ENCODE data around the gene ACP5. TPM values are rescaled to one million over a fixed set of nuclear protein-coding genes. Genes with fewer than 3 reads are reported as not detected.

ACP5 gene
- polyA plus RNA-seq, 1 donor (not counting 4 experiments of a cell fraction or from before 2014, with no cell fraction given) = 15.0 TPM

DNA sequence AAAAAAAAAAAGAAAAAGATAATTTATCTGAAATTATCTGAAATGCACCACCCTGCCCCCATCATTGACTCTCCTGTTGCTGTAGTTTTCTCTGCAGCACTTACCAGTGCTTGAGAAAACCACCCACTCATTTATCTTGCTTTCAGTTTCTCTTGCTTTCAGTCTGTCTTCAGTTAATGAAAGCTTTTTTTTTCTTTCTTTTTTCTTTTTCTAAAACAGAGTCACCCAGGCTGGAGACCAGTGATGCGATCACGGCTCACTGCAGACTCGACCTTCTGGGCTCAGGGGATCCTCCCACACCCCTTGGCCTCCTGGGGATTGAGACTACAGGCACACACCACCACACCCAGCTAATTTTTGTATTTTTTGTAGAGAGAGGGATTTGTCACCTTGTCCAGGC is 4.3 kb upstream of the ACP5 start:
- no peaks in the 10 kb centered on the region for H4K20me1 ChIP-seq (ENCODE audit: control insufficient read depth, extremely low read depth, insufficient read depth, low read length)
- H2AFZ ChIP-seq (ENCODE audit: control insufficient read depth, low read length) = no peak overlapping the region
- no peak for FAIRE-seq
- no peaks in the 10 kb centered on the region for H3K36me3 ChIP-seq (ENCODE audit: control insufficient read depth in 2 of 2, extremely low read depth in 1 of 2, insufficient read depth in 2 of 2, low read length in 2 of 2)
- H3K9ac ChIP-seq (ENCODE audit: control insufficient read depth, extremely low read depth, insufficient read depth, low read length) = no peak overlapping the region
- no peaks in the 10 kb centered on the region for H3K9me3 ChIP-seq (ENCODE audit: control insufficient read depth, low read depth, low read length)
- H3K79me2 ChIP-seq (ENCODE audit: control insufficient read depth, insufficient read depth, low read length) = no peaks in the 10 kb centered on the region
- dilution Hi-C loops (cut with MboI; ENCODE audit: extremely low pct_ligation_motif_present, low sequenced_read_pairs) = no loop called here
- TF ChIP-seq CTCF (optimal IDR thresholded peaks at IDR 0.05 in 1 of 3, IDR thresholded peaks at IDR 0.05 in 1 of 3, conservative IDR thresholded peaks at IDR 0.05 in 1 of 3; ENCODE audit: extremely low read depth in 1 of 3, insufficient read depth in 2 of 3, low read length in 3 of 3) (no peak), EZH2 (IDR thresholded peaks at IDR 0.05; ENCODE audit: low read length) (no peak)
- H3K4me3 ChIP-seq (ENCODE audit: control insufficient read depth in 2 of 3, extremely low read depth in 1 of 3, insufficient read depth in 2 of 3, low read depth in 1 of 3, low read length in 3 of 3) = no peak overlapping the region
- DNase-seq (ENCODE audit: low read depth, low spot score) = no peak
- no peaks in the 10 kb centered on the region for H3K9me1 ChIP-seq (ENCODE audit: control insufficient read depth, extremely low read depth, insufficient read depth, low read length)
- no peaks in the 10 kb centered on the region for H3K27me3 ChIP-seq (ENCODE audit: control insufficient read depth, extremely low read depth, insufficient read depth, low read length)
- H3K4me1 ChIP-seq (ENCODE audit: control insufficient read depth, extremely low read depth, insufficient read depth, low read length) = peaks cover 13% of the 10 kb centered on the region
- no peak overlapping the region for H3K27ac ChIP-seq (ENCODE audit: control insufficient read depth, insufficient read depth, low read length)
- no peak overlapping the region for H3K4me2 ChIP-seq (ENCODE audit: control insufficient read depth, extremely low read depth, insufficient read depth, low read depth, low read length)

DNA sequence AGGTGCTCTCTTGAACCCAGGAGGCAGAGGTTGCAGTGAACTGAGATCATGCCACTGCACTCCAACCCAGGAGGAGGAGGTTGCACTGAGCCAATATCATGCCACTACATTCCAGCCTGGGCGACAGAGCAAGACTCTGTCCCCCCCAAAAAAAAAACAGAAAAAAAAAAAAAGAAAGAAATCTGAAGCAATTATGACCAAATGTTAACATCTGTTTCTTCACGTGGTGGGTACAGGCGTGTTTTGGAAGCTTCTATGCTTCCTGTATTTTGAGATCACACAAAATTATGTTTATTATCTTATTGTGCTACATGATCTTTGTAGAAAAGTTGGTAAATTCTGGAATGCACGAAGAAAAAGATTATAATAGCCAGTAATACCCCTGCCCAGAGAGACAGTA is 2.7 kb upstream of the ACP5 start:
- H3K36me3 ChIP-seq (ENCODE audit: control insufficient read depth in 2 of 2, extremely low read depth in 1 of 2, insufficient read depth in 2 of 2, low read length in 2 of 2) = no peaks in the 10 kb centered on the region
- no peak overlapping the region for H3K4me3 ChIP-seq (ENCODE audit: control insufficient read depth in 2 of 3, extremely low read depth in 1 of 3, insufficient read depth in 2 of 3, low read depth in 1 of 3, low read length in 3 of 3)
- H3K9me1 ChIP-seq (ENCODE audit: control insufficient read depth, extremely low read depth, insufficient read depth, low read length) = no peaks in the 10 kb centered on the region
- no peak for TF ChIP-seq EZH2 (IDR thresholded peaks at IDR 0.05; ENCODE audit: low read length)
- TF ChIP-seq CTCF (optimal IDR thresholded peaks at IDR 0.05 in 1 of 3, IDR thresholded peaks at IDR 0.05 in 1 of 3, conservative IDR thresholded peaks at IDR 0.05 in 1 of 3; ENCODE audit: extremely low read depth in 1 of 3, insufficient read depth in 2 of 3, low read length in 3 of 3) = no peak
- no peak for FAIRE-seq
- no peaks in the 10 kb centered on the region for H3K9me3 ChIP-seq (ENCODE audit: control insufficient read depth, low read depth, low read length)
- H3K27ac ChIP-seq (ENCODE audit: control insufficient read depth, insufficient read depth, low read length) = no peak overlapping the region
- no peak overlapping the region for H3K9ac ChIP-seq (ENCODE audit: control insufficient read depth, extremely low read depth, insufficient read depth, low read length)
- H4K20me1 ChIP-seq (ENCODE audit: control insufficient read depth, extremely low read depth, insufficient read depth, low read length) = no peaks in the 10 kb centered on the region
- no peak overlapping the region for H2AFZ ChIP-seq (ENCODE audit: control insufficient read depth, low read length)
- H3K4me1 ChIP-seq (ENCODE audit: control insufficient read depth, extremely low read depth, insufficient read depth, low read length) = peaks cover 13% of the 10 kb centered on the region
- H3K79me2 ChIP-seq (ENCODE audit: control insufficient read depth, insufficient read depth, low read length) = no peaks in the 10 kb centered on the region
- H3K4me2 ChIP-seq (ENCODE audit: control insufficient read depth, extremely low read depth, insufficient read depth, low read depth, low read length) = no peak overlapping the region
- no peak for DNase-seq (ENCODE audit: low read depth, low spot score)
- no peaks in the 10 kb centered on the region for H3K27me3 ChIP-seq (ENCODE audit: control insufficient read depth, extremely low read depth, insufficient read depth, low read length)
- dilution Hi-C loops (cut with MboI; ENCODE audit: extremely low pct_ligation_motif_present, low sequenced_read_pairs) = no loop called here

All from keratinocyte (primary cell).